Measurements from ENCODE around the gene ACAP1. TPM values are rescaled to one million over a fixed set of nuclear protein-coding genes. Genes with fewer than 3 reads are reported as not detected.

Gene ACAP1
- total RNA-seq, 4 donors from 2014 or later, result 0.70 to 12.4 (median 4.5) TPM

DNA sequence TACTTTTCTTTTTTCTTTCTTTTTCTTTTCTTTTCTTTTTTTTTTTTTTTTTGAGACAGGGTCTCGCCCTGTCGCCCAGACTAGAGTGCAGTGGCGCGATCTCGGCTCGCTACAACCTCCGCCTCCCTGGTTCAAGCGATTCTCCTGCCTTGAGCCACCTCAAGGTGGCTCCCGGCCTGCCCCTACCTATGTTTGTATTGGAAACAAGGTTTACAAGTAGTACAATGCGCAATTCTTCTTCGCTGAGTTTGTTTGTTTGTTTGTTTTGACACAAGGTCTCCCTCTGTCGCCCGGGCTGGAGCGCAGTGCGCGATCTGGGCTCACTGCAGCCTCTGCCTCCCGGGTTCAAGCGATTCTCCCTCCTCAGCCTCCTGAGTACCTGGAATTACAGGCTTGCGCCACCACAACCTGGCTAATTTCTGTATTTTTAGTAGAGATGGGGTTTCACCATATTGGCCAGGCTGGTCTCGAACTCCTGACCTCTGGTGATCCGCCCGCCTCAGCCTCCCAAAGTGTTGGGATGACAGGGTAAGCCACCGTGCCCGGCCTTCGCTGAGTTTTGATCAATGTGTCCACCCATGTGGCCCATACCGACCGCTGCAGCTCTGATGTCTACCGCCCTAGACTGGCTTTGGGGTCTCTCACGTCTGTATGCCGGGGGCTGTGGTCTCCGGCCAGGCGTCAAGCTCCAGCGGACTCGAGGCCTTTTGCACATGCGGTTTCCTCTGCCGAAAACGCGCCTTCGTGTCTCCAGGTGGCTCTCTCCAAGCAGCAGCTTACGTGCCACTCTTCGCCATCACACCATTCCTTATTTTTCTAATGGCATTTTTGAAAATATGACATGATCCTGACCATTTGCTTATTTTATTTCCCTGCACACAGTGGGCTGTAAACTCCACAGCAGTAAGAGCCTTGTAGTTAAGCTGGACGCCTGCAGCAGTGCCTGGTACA, 40.8 kb upstream of the ACAP1 start:
- H3K27ac ChIP-seq, result peak overlapping the region; percentile 76
- peak overlapping the region; percentile 46 for H3K4me3 ChIP-seq
- H3K4me1 ChIP-seq, result peaks cover 57% of the 10 kb centered on the region
- no peaks in the 10 kb centered on the region for H3K9me3 ChIP-seq
- no peak for DNase-seq (ENCODE audit: low spot score in 2 of 2)
- H3K36me3 ChIP-seq, result no peaks in the 10 kb centered on the region
- TF ChIP-seq, protein P1, sequence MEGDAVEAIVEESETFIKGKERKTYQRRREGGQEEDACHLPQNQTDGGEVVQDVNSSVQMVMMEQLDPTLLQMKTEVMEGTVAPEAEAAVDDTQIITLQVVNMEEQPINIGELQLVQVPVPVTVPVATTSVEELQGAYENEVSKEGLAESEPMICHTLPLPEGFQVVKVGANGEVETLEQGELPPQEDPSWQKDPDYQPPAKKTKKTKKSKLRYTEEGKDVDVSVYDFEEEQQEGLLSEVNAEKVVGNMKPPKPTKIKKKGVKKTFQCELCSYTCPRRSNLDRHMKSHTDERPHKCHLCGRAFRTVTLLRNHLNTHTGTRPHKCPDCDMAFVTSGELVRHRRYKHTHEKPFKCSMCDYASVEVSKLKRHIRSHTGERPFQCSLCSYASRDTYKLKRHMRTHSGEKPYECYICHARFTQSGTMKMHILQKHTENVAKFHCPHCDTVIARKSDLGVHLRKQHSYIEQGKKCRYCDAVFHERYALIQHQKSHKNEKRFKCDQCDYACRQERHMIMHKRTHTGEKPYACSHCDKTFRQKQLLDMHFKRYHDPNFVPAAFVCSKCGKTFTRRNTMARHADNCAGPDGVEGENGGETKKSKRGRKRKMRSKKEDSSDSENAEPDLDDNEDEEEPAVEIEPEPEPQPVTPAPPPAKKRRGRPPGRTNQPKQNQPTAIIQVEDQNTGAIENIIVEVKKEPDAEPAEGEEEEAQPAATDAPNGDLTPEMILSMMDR (IDR thresholded peaks at IDR 0.05), result no peak
- no peak for TF ChIP-seq EP300 (IDR thresholded peaks at IDR 0.05)
- TF ChIP-seq POLR2A (IDR thresholded peaks at IDR 0.05), result no peak
- TF ChIP-seq POLR2AphosphoS5 (IDR thresholded peaks at IDR 0.05), result no peak
- H3K27me3 ChIP-seq, result peaks cover 44% of the 10 kb centered on the region
- 47% methylated on average over 38 of the region's 42 CpGs for WGBS

GRCh38 chr17:7296189-7296861, 40.0 kb upstream of the ACAP1 start:
- no peaks in the 10 kb centered on the region for H3K9me3 ChIP-seq
- DNase-seq (ENCODE audit: low spot score in 2 of 2), result peak in 1 of 2 donors; percentile 90
- peaks cover 36% of the 10 kb centered on the region for H3K27me3 ChIP-seq
- peak overlapping the region; percentile 20 for H3K4me3 ChIP-seq
- no peaks in the 10 kb centered on the region for H3K36me3 ChIP-seq
- TF ChIP-seq, protein P1 (IDR thresholded peaks at IDR 0.05), result peak; percentile 91 to 95
- no peak for TF ChIP-seq EP300 (IDR thresholded peaks at IDR 0.05)
- no peak for TF ChIP-seq POLR2A (IDR thresholded peaks at IDR 0.05)
- TF ChIP-seq POLR2AphosphoS5 (IDR thresholded peaks at IDR 0.05), result peak in 1 of 3 donors; percentile 61
- peaks cover 55% of the 10 kb centered on the region for H3K4me1 ChIP-seq
- H3K27ac ChIP-seq, result peak overlapping the region; percentile 7
- WGBS, result 6% methylated on average over 30 of the region's 51 CpGs

DNA sequence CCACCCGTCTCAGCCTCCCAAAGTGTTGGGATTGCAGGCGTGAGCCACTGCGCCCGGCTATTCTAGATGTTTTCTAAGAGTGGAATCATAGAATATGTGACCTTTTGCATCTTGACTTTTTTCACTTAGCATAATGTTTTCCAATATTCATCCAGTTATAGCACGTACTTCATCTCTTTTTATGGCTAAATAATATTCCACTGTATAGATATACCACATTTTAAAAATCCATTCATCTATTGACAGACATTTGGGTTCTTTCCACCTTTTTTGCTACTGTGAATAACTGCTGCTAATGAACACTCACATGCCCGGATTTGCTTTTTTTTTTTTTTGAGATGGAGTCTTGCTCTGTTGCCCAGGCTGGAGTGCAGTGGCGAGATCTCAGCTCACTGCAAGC, 32.1 kb upstream of the ACAP1 start:
- H3K9me3 ChIP-seq, result no peaks in the 10 kb centered on the region
- no peak overlapping the region for H3K27ac ChIP-seq
- WGBS, result 90% methylated on average over 7 of the region's 7 CpGs
- H3K4me3 ChIP-seq, result no peak overlapping the region
- DNase-seq (ENCODE audit: low spot score in 2 of 2), result no peak
- TF ChIP-seq, protein P1 (IDR thresholded peaks at IDR 0.05), result no peak
- TF ChIP-seq POLR2A (IDR thresholded peaks at IDR 0.05) (no peak), EP300 (IDR thresholded peaks at IDR 0.05) (no peak), POLR2AphosphoS5 (IDR thresholded peaks at IDR 0.05) (no peak)
- H3K27me3 ChIP-seq, result no peaks in the 10 kb centered on the region
- peaks cover 10% of the 10 kb centered on the region for H3K4me1 ChIP-seq
- no peaks in the 10 kb centered on the region for H3K36me3 ChIP-seq

DNA sequence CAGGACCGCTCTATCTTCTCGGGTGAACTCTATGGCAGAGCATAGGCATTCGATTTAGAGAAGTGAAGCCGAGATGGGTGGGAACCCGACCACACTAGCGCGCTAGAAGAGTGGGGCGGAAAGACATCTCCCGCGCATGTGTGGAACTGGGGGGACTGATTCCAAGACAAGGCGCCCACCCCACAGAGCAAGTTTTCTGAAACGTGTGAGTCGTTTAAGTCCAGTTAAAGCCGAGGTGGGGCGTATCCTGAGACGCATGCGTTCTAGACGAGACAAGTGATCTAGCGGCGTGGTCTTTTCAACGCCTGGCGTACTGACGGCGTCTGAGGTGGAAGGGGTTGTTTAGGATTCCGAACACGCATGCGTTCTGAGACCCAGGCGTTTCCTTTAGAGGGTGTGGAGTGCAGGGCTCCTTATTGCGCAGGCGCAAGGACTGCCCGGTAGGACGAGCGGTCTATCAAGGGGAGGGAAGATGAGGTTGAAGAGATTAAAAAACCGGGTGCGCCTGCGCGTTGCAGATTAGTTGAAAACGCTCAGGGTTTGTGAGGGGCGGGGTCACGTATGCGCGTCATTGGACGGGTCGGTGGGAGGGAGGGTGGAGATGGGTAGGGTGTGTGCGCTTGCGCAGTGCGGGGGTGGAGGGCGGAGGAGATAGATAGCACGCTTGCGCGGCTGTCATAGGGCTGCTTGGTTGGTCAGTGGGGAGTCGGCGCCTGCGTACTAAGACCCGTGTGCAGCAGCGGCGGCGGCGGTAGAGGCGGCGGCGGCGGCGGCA, 29.2 kb upstream of the ACAP1 start, which contains the start of gene EIF5A:
Gene EIF5A, plus strand, starts transcription at position 718 of the 775 bp plus-strand sequence. CDS start 2,008 bp downstream, outside the sequence.
- H3K4me1 ChIP-seq, result peaks cover 36% of the 10 kb centered on the region
- WGBS, result under 1% methylated on average over 58 of the region's 64 CpGs
- H3K4me3 ChIP-seq, result peak within 1 kb of the TSS; percentile 86
- peak within 1 kb of the TSS; percentile 96 for H3K27ac ChIP-seq
- DNase-seq (ENCODE audit: low spot score in 2 of 2), result peak; percentile 100
- TF ChIP-seq POLR2AphosphoS5 (IDR thresholded peaks at IDR 0.05) (peak; percentile 47 to 59 (median 56)), EP300 (IDR thresholded peaks at IDR 0.05) (no peak), POLR2A (IDR thresholded peaks at IDR 0.05) (peak; percentile 52 to 81)
- TF ChIP-seq, protein P1 (IDR thresholded peaks at IDR 0.05), result no peak
- no peaks in the 10 kb centered on the region for H3K27me3 ChIP-seq
- H3K36me3 ChIP-seq, result peaks cover 28% of the 10 kb centered on the region
- no peaks in the 10 kb centered on the region for H3K9me3 ChIP-seq
